ENCODE results near the gene GRIP1. TPM values are rescaled to one million over a fixed set of nuclear protein-coding genes. Genes with fewer than 3 reads are reported as not detected.

GRIP1 gene
- total RNA-seq, 1 experiment from 2014 or later, result 22.5 TPM

- Mint-ChIP-seq H3K36me3 (no peaks in the 10 kb centered on the region), H3K4me1 (peaks cover 43% of the 10 kb centered on the region), H3K9me3 (no peaks in the 10 kb centered on the region), H3K27me3 (ENCODE audit: low read depth) (no peaks in the 10 kb centered on the region), H3K4me3 (no peak overlapping the region), H3K27ac (no peak overlapping the region)
- ATAC-seq (no peak), DNase-seq (ENCODE audit: low spot score) (no peak)
- CTCF ChIA-PET, result no interaction called here
- TF ChIP-seq ZNF532 (CRISPR knock-in tag; IDR thresholded peaks at IDR 0.05; ENCODE audit: borderline replicate concordance) (no peak), HMGA2 (CRISPR knock-in tag; IDR thresholded peaks at IDR 0.05) (no peak), MLX (CRISPR knock-in tag; IDR thresholded peaks at IDR 0.05) (no peak), CREB1 (CRISPR knock-in tag; IDR thresholded peaks at IDR 0.05) (no peak), E2F5 (CRISPR knock-in tag; IDR thresholded peaks at IDR 0.05) (no peak), CREM (CRISPR knock-in tag; IDR thresholded peaks at IDR 0.05) (no peak), FOXP4 (CRISPR knock-in tag; IDR thresholded peaks at IDR 0.05) (no peak), NFYB (CRISPR knock-in tag; conservative IDR thresholded peaks at IDR 0.05; ENCODE audit: low read depth) (no peak), PREB (CRISPR knock-in tag; IDR thresholded peaks at IDR 0.05; ENCODE audit: borderline replicate concordance) (no peak)
- POLR2A ChIA-PET, result no interaction called here
These were observed 80.8 kb downstream of the GRIP1 start for GRCh38 chr12:66598079-66598478.

GRCh38 chr12:66596199-66596598 lies 82.7 kb downstream of the GRIP1 start:
- CTCF ChIA-PET, result no interaction called here
- ATAC-seq, result no peak

More at GRCh38 chr12:66596199-66596598, 82.7 kb downstream of the GRIP1 start:
- H3K4me1 Mint-ChIP-seq, result peaks cover 24% of the 10 kb centered on the region
- DNase-seq (ENCODE audit: low spot score), result no peak
- H3K36me3 Mint-ChIP-seq, result no peaks in the 10 kb centered on the region
- no peak overlapping the region for H3K4me3 Mint-ChIP-seq
- no peaks in the 10 kb centered on the region for H3K27me3 Mint-ChIP-seq (ENCODE audit: low read depth)
- no peak overlapping the region for H3K27ac Mint-ChIP-seq
- H3K9me3 Mint-ChIP-seq, result no peaks in the 10 kb centered on the region
- POLR2A ChIA-PET, result no interaction called here
- TF ChIP-seq GTF2I (CRISPR knock-in tag; conservative IDR thresholded peaks at IDR 0.05) (no peak), IRF2 (CRISPR knock-in tag; IDR thresholded peaks at IDR 0.05; ENCODE audit: borderline replicate concordance, low read depth) (no peak), STAT6 (CRISPR knock-in tag; conservative IDR thresholded peaks at IDR 0.05; ENCODE audit: low read depth) (no peak), CREM (CRISPR knock-in tag; IDR thresholded peaks at IDR 0.05) (no peak), CREB1 (CRISPR knock-in tag; IDR thresholded peaks at IDR 0.05) (no peak)

Data from WTC11 (cell line).